Measurements from ENCODE around the gene NAA30.

Gene NAA30

DNA sequence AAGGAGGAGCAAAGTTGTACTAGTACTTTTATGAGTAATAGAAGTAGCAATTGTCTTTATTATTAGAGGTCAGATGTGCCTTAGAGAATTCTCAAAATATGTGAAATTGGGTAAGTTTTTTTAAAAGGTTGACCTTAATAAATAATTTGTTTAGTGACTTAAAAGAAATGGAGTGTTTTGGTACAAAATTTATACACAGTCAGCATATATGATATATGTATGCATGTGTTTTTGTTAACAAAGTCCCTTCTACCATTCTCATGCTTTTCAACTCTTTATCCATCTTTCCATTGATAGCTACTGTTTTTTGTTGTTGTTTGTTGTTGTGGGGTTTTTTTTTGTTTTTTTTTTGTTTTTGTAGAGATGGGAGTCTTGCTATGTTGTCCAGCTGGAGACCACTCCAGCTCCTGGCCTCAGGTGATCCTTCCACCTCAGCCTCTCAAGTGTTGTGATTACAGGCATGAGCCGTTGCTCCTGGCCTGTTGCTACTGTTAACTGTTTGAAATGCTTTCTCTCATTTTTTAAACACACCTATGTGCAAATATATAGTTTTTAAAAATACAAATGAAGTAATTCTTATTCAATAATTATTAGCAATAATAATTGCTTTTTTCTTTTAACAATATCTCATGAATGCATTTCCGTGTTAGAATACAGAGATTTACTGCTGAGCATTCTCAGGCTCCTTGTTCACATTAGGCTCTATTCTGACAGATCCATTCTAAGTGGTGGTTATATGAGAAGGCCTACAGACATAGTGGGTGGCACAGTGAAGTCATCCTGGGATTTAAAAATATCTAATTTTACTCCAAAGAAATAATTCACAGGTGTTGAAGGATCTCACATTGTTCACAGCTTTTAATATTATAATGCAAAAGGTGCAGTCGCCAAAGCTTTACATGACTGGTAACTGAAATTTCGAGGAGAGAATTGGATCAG is 10.4 kb downstream of the NAA30 start:
- TF ChIP-seq CTCF (IDR thresholded peaks at IDR 0.05; ENCODE audit: borderline replicate concordance, insufficient read depth, low read depth, low read length): no peak
- H3K4me3 ChIP-seq (ENCODE audit: low read depth, low read length): no peak overlapping the region

GRCh38 chr14:57401501-57401900 is 11.1 kb downstream of the NAA30 start:
- no peak for TF ChIP-seq CTCF (IDR thresholded peaks at IDR 0.05; ENCODE audit: borderline replicate concordance, insufficient read depth, low read depth, low read length)

DNA sequence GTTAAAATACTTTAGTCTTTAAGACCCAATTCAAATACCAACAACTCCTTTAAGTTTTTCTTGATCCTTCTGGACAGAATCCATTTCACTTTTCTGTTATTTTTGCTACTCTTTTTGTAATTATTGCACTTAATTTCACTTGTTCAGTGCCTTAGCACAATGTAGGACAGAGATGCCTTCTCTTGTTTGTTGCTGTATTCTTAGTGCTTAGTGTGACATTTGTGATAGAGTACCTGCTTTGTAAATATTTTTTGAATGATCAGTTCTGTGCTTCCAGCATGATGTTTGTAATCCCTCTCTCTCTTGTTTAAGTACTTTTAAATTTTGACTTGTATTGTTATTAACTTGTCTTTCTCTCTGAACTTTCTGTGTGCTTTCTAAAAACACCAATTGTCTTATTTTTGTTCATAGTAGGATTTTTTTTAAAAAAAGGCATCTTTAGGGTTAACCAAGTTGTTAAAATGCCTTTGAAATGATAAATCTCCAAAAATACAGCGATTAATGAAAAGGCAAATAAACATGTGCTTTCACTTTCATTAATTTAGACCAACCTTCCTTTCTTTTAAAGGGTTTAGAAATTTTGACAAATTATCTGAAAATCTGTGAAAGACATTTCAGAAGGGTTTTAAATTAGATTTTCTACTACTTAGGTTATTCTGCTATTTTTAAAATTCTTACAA is 11.9 kb downstream of the NAA30 start:
- no peak for TF ChIP-seq CTCF (IDR thresholded peaks at IDR 0.05; ENCODE audit: borderline replicate concordance, insufficient read depth, low read depth, low read length)
- no peak overlapping the region for H3K4me3 ChIP-seq (ENCODE audit: low read depth, low read length)

More at GRCh38 chr14:57401501-57401900, 11.1 kb downstream of the NAA30 start:
- no peak overlapping the region for H3K4me3 ChIP-seq (ENCODE audit: low read depth, low read length)

DNA sequence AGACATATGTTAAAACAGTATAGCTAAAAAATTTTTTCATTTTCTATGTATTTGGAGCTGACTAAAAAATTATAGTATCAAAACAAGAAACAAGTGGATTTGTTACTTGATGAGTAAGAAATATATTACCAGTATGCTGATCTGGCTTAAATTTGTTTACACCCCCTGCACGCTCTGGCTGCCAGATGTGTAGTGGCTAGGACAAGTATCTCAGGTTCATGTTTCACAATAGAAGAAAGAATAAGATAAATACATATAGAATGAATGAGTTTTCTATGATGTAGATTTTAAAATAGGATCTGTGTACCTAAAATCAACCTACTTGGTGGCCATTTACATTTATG is 13.1 kb downstream of the NAA30 start:
- no peak overlapping the region for H3K4me3 ChIP-seq (ENCODE audit: low read depth, low read length)
- TF ChIP-seq CTCF (IDR thresholded peaks at IDR 0.05; ENCODE audit: borderline replicate concordance, insufficient read depth, low read depth, low read length): no peak

GRCh38 chr14:57405562-57405961 is 15.2 kb downstream of the NAA30 start:
- TF ChIP-seq CTCF (IDR thresholded peaks at IDR 0.05; ENCODE audit: borderline replicate concordance, insufficient read depth, low read depth, low read length): no peak
- H3K4me3 ChIP-seq (ENCODE audit: low read depth, low read length): no peak overlapping the region

GRCh38 chr14:57408037-57408436 is 17.7 kb downstream of the NAA30 start:
- TF ChIP-seq CTCF (IDR thresholded peaks at IDR 0.05; ENCODE audit: borderline replicate concordance, insufficient read depth, low read depth, low read length): no peak
- H3K4me3 ChIP-seq (ENCODE audit: low read depth, low read length): no peak overlapping the region
